OCI-LY7 (cell line): ENCODE measurements around the gene CGN.

Experiments used
- CTCF ChIP-seq: fragments of 200-600 bp; sonication (generic); conservative IDR thresholded peaks from 2 replicates; pipeline ENCODE4 v1.5.1; 2014; ENCODE audit warnings: mild to moderate bottlenecking, antibody characterized with exemption, low read length, moderate library complexity, mixed read lengths
- EZH2phosphoT487 ChIP-seq: fragments of 200-600 bp; sonication (generic); IDR thresholded peaks from 2 replicates; pipeline ENCODE4 v1.6.1; 2018; ENCODE audit warnings: low read depth, borderline replicate concordance, mild to moderate bottlenecking, mixed run types, antibody characterized with exemption, low read length, moderate library complexity, mixed read lengths

DNA sequence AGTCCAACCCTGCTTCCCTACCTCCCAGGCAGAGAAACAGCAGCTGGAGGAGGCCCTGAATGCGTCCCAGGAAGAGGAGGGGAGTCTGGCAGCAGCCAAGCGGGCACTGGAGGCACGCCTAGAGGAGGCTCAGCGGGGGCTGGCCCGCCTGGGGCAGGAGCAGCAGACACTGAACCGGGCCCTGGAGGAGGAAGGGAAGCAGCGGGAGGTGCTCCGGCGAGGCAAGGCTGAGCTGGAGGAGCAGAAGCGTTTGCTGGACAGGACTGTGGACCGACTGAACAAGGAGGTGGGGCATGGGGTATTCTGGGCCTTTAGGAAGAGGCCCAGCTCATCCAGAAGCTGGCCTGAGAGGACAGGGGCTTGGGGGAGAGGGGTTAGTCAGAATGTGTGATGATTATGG lies 19.3 kb downstream of the CGN start:
- no peak for TF ChIP-seq CTCF
- no peak for TF ChIP-seq EZH2phosphoT487
